Stimulated activated CD4-positive, alpha-beta T cell treated with anti-CD3 and anti-CD28 coated beads, Interleukin-15, amount 100 ng/mL, for 1 hour (primary cell): Measurements from ENCODE around the gene TNS3.
A peak's percentile ranks its signal among the peaks of the same experiment; 100 is the strongest.
"Not testable (repeated sequence)": the region's sequence is repeated elsewhere in the genome, so short reads cannot be mapped to it uniquely, and the experiment has no call there.

Experiments used
- DNase-seq, 2 donors: peaks; one replicate each; pipeline ENCODE4 v3.0.0-alpha.2; 2020; ENCODE audit warnings: low read depth in 1 of 2, low spot score in 1 of 2

TNS3 gene

DNA sequence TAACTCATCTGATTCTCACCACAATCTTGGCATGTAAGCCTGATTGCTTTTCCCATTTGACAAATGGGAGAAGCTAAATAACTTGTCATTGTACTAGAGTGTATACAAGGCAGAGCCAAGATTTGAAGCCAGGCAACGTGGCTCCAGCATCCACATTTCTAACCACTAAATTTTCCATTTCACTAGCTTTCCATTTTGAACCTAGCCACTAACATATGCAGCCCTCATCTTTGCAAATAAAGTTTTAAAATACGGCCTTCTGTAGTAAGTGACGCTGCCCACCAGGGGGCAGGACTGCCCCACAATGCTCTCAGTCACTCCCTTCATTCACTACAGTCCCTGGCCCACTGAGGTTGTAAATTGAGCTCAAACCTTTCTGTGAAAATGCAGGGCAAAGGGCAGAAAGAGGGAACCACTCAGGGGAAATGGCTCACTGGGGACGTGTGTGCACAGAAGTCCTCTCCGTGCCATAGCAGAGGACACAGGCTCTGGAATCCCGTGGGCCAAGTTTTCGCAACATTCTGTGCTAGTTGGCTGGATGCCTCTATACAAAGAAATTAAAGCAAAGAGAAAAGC is 315.7 kb downstream of the TNS3 start:
- no peak for DNase-seq

DNA sequence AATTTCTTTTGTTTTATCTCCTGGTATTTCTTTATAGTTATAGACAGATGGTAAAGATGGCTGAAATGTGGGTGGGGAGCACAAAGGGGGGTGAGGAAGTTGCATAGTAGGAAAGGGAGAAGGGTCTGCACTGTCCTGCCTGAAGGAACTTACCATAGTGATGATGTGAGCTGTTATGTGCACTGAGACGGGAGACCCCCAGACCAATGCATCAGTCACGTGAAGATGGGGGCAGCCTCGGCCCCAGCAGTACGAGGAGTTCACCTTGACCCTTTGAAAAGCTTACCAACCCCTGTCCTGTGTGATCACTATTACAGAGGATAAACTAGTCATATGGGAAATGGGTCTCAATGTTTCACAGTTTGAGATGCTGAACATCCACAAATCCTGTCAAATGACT is 316.3 kb downstream of the TNS3 start:
- DNase-seq, result no peak

DNA sequence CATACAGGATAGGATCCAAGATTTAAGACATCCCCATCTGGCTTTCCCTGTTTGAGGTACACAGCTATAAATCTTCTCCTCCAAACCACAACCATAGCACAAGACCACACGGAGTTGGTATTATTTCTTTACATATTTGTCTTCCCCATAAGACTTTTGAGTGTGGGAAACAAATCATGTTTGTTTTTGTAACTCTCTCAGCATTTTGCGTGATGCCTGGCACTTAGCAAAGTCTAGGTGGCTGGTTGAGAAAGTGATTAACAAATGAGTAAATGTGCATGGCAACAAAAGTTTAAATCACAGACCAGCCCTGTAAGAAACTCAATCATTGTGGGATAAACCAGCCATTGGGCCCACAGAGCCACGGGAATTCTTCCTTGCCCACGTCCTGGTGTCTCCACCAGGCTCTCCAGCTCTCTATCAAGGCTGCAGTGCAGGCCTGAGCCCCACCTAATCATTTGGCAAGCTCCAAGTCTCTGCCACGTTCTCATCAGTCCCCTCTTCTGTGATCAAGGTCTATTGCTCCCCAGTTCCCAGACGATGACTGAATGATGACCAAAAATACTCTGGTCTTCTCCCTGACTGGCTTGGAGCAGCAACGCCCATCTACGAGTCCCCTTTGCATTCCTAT is 317.8 kb downstream of the TNS3 start:
- no peak for DNase-seq

DNA sequence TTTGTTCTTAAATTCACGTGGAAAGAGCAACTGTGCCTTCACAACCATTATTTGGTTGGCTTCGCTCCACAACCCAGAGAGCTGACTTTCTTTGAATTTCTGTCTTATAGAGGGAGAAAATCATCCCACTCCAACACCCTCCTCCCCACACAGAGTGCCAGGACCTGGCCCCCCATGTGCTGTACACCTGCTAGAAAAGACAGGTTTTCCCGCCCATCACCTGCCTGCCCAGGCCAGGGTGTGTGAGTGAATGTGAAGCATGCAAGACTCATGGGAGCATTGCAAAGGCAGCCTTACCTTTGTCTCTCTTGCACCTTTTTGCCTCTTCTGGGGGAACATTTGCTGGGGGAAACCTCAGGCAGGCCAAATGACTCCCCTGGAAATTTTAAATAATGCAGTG is 319.0 kb downstream of the TNS3 start:
- no peak for DNase-seq

DNA sequence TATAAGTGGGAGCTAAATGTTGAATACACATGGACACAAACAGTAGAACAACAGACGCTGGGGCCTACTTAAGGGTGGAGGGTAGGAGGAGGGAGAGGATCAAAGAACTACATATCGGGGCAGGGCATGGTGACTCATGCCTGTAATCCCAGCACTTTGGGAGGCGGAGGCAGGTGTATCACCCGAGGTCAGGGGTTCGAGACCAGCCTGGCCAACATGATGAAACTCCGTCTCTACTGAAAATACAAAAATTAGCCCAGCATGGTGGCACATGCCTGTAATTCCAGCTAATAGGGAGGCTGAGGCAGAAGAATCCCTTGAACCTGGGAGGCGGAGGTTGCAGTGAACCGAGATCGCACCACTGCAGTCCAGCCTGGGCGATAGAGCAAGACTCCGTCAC is 319.8 kb downstream of the TNS3 start:
- DNase-seq, result not testable (repeated sequence)

DNA sequence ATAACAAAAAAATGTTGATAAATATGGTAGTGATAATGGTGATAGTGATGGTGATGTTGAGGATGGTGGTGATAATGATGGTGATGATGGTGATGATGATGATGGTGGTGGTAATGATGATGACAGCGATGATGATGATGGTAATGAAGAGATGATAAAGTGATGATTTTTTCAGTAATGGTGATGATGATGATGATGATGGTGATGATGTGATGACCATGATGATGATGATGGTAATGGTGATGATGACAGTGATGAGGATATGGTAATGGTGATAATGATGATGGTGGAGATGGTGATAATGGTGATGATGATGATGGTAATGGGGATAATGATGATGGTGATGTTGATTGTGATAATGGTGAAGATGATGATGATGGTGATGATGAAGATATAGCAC is 321.6 kb downstream of the TNS3 start:
- no peak for DNase-seq

DNA sequence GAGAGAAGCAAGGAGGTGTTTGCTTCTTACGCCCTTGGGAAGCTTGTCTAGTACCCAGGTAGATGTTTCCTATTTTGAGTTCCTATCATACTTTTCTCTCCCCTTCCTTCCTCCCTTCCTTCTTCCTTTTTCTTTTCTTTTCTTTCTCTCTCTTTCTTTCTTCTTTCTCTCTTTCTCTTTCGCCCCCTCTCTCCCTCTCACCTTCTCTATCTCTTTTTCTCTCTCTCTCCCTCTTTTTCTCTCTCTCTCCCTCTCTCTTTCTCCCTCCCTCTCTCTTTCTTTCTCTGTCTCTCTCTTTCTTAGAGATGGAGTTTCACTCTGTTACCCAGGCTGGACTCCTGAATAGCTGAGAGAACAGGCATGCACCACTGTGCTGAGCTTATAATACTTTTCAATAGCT is 322.2 kb downstream of the TNS3 start:
- DNase-seq, result no peak

DNA sequence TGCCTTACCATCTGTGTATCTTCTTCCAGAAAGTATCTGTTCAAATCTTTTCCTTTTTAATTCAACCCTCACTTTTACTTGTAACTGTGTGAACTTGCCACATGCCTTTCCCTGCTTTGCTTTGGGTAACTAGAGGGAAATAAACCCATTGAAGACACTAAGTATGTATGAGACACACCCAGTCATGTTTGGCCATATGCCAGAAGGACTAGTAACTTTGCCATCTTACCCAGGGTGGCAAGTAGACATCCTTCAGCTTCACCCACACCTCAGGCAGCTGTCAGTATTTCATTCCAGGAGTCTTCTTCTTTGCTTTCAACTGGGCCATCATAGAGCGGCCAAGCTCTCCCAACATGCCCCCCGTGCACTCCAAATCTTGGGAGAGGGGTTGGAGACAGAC is 323.1 kb downstream of the TNS3 start:
- no peak for DNase-seq

DNA sequence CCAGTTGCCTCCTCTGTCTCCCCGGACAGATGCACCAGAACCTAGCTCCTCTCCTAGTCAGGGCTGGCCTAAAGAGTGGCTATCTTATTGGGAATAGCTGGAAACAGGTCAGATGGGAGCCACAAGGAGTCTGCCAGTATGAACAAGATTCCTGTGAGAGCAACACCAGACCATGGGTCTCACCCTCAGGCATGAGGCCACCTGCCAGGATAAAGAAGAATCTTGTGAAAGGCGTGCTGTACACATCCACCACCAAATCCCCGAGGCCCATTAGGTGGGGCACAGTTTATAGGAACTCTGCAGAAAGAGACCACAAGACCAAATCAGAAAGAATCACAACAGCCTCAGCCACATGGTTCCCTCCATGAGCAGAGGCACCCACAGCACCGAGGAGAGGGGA is 325.9 kb downstream of the TNS3 start:
- no peak for DNase-seq

DNA sequence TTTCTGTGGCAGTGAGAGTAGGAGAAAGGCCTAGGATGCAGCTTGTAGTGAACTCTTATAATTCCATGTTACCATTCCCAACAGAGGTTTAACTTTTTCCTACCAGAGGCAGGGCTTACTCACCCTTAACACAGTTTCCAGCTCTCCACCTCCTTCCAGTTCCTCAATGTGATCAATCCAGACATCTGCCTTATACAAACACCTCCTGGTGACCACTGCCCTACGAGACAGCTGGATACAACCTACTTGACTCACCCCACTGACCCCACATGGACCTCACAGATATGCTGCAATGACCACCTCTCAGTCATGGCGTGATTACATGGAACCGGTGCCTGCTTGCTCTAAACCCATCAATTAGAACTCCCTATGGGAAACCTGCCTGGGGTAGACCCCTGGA is 326.5 kb downstream of the TNS3 start:
- no peak for DNase-seq

DNA sequence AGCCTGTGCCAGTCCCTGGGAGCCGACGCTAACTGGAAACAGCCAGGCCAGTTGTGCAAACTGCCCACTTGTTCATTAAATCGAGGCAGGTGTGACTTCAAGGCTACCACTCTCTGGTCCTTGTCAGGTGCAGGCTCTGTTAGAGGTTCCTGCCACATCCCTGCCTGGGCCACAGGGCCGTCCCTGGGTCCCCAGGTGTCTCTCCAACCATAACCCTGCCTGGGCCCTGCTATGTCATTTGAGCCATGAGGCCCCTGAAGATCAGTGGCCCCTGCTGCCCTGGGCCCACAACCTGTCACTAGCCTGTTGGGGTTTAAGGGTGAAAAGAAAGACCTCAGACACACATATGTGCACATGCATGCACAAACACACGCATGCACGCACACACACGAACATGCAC is 326.9 kb downstream of the TNS3 start:
- DNase-seq, result no peak

DNA sequence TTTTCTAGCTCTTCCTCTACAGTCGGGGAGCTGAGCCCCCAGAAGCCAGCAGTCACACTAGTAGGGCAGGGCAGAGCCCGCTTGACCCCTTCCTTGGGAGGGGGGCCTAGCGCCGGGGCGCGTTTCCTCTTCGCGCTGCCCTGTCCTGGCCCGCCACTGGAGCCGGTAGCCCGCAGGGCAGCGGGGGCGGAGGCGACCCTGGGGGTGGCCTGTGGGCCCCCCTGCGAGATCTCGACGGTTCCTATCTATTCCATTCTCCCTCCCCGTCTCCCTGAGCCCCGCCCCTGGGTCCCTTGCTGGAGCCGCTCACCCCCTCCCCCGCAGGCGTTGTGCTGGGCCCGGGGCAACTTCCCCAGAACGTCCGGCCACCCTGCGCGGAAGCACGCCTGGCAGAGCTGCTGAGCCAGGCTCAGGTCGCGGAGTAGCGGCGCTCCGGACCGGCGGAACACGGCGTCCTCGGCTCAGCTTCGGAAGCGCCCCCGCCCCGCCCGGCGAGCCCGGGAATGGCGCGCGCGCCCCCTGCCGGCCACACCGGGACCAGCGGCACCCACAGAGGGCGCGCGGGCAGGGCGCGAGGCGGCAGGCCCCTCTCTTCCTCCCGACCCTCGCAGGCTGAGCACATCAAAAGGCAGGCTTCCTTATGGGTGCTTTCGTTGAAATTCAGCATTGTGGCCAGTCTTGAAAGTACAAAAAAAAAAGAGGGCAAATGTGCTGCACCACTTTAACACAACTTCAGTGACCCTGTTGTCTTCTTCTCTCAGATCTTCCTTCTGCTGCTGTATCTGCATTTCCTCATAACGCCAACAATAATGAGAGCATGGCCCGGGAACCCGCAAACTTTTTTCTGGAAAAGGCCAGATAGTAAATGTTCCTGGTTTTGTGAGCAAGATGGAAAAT is 327.6 kb downstream of the TNS3 start:
- peak in 1 of 2 donors; percentile 20 for DNase-seq

DNA sequence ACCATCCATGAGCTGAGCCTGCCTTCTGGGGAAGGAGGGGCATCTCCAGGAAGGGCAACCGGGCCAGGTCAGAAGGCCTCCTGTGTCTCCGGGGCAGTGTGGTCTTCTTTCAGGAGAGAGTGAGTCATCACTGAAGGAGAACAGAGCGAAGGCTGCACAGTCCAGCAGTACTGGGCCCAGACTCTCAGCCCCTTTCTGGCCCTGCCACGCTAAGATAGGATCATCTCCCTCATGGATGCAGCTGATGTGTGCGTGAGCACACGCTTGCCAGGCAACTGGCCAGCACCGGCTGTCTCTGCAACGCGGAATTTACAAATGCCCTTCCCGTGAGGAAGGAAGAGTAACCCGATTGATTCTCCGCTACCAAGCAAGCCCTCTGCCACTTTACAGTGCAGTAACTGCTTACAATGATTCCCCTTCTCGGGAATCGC is 328.2 kb downstream of the TNS3 start:
- no peak for DNase-seq

DNA sequence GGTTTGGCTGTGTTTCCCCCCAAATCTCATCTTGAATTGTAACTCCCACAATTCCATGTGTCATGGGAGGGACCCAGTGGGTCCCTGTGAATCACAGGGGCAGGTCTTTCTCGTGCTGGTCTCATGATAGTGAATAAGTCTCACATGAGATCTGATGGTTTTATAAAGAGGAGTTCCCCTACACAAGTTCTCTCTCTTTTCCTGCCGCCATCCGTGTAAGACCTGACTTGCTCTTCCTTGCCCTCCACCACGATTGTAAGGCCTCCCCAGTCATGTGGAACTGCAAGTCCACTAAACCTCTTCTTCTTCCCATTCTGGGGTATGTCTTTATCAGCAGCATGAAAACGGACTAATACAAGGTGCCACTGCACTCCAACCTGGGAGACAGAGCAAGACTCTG is 329.2 kb downstream of the TNS3 start:
- DNase-seq, result no peak

DNA sequence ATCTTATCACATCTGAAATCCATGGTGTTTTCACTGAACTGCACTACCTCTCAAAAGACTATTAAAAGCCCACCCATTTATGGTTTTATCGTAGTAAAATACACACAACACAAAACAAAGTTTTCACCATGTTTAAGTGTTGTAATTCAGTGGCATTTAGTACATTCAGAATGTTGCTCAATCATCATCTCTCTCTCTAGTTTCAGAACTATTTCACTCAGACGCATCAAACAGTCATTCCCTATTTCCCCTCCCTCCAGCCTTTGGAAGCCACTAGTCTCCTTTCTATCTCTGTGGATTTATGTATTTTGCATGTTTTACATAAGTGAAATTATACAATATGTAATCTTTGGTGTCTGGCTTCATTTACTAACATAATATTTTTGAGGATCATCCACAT is 332.6 kb downstream of the TNS3 start:
- DNase-seq, result no peak

DNA sequence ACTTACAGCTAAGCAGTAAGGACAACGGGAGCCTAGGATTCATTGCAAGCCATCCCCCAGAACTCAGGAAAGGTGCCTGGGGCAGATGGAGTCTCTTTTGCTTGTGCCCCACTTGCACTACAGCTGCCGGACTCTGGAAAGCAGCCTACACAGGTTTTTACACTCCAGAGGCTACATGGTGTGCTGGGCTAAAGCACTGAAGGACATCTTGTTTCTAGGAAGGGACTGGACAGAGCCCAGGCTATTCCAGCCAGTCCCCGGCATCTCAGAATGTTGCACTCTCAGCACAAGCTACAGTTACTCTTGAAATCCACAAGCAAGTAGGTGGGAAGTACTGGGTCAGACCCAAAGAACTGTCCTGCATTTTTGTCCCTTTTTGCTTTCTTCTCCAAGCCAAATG is 333.1 kb downstream of the TNS3 start:
- DNase-seq, result no peak

DNA sequence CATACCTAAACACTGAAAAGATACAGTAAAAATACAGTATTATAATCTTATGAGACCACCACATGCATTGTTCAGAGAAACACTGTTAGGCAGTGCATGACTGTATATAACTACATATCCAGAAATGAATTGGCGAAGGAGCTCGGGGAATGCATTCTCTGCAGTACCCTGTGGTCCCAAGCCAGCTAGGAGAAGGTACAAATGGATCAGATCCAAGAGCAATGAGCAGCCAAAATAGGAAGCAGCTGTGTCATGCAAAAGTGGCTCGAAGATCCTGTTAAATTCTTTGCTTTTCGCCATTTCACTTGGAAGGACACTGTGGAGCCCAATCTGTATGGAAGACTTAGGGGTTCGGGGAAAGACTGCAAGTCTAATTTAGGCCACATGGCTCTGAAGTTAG is 334.8 kb downstream of the TNS3 start:
- DNase-seq, result no peak

DNA sequence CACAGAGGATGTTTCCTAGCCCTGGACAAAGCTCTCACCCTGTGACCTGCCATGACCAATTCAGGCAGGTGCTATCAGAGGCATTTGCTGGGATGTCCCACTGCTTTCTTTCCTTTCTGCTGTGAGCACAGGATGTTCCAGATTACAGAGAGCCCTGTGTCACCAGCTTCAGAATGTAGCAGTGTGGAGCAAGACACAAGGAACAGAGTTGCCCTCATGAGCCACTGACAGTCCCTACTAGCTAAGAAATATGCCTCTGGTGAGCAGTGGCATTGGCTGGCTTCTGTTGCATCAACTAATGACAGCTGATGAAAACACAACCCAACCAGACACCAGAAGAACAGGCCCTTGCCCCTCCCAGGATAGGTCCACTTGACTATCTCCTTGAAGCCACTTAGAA is 337.2 kb downstream of the TNS3 start:
- DNase-seq, result no peak

DNA sequence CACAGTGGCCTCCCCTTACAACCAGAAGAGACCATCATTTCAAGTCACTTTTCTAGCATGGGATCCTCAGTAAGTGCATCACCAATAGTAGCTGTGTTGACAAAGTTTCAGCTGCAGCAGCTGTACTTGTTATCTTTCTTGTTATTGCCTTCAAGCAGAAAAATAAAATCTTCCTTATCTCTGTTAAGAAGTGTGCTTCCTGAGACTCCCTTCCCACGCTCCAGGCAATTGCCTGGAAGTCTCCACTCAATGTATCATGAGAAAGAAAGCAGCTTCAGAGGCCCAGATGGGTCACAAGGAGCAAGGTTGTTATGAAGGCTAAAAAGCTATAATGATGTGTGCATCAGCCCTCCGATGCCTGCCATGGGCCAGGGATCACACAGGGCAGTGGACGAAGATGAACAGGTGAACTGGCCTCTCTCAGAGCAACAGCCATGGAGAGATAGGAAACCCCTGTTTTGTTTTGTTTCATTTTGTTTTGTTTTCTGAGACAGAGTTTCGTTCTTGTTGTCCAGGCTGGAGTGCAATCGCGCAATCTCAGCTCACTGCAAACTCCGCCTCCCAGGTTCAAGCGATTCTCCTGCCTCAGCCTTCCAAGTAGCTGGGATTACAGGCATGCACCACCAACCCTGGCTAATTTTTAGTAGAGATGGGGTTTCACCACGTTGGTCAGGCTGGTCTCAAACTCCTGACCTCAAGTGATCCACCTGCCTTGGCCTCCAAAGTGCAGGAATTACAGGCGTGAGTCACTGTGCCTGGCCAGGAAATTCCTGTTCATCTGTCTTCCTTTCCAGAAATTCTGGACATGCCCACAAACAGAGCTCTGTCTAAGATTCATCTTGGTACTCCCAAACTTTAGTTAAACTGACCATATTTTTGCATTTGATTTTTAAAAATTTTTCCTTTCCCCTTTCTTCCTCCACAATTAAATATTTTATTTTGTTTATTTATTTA is 340.5 kb downstream of the TNS3 start:
- no peak for DNase-seq

DNA sequence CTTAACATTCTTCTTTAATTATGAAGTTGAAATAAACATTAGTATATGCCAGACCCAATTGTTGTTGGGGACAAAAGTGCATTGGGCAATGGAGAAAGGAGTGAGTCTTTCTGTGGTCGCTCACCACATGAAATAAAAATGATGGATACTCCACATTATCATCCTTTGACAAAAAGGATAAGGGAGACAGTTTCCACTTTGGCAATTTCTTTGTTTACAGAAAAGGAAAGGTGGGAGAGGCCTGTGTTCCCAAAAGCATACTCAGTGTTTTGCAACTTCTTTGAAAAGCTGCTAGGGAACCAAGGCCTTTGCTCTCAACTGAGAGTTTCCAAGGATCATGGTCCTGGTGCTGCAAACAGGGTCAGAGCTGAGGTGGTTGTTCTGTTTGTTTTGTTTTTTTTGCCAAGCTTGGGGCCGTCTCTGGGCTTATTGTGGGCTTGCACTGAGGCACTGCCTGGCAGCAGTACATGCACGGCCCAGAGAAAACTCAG is 341.9 kb downstream of the TNS3 start:
- no peak for DNase-seq

DNA sequence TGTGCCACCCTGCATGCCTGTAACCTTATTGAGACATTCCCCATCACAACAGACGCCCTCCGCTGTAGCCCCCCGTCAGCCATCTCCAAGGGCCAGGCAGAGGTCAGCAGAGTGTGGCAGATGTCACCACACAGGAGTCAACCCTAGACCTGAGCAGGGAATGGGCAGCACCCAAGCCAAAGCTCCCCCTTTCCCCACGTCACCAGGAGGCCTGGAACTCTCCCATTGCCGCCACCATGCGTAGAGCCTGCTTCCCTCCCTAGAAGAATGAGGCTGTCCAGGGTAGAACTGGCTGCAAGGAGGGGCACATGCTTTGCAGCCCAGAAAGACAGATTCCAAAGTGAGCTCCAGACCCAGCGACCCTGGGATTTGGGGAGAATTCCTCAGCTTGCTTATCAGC is 342.9 kb downstream of the TNS3 start:
- DNase-seq, result no peak
